NCI-H1417 treated with DMSO at 0.1 percent for 48 hours (cell line): ENCODE results near the gene KLHL13.
"Not testable (repeated sequence)": the region's sequence is repeated elsewhere in the genome, so short reads cannot be mapped to it uniquely, and the experiment has no call there.

ENCODE experiments used
- DNase-seq: peaks from one replicate; lab custom pipeline; 2025; lab: John Stamatoyannopoulos, UW

The KLHL13 gene, protein sequence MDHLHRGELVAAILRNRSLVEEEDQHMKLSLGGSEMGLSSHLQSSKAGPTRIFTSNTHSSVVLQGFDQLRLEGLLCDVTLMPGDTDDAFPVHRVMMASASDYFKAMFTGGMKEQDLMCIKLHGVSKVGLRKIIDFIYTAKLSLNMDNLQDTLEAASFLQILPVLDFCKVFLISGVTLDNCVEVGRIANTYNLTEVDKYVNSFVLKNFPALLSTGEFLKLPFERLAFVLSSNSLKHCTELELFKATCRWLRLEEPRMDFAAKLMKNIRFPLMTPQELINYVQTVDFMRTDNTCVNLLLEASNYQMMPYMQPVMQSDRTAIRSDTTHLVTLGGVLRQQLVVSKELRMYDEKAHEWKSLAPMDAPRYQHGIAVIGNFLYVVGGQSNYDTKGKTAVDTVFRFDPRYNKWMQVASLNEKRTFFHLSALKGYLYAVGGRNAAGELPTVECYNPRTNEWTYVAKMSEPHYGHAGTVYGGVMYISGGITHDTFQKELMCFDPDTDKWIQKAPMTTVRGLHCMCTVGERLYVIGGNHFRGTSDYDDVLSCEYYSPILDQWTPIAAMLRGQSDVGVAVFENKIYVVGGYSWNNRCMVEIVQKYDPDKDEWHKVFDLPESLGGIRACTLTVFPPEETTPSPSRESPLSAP

DNA sequence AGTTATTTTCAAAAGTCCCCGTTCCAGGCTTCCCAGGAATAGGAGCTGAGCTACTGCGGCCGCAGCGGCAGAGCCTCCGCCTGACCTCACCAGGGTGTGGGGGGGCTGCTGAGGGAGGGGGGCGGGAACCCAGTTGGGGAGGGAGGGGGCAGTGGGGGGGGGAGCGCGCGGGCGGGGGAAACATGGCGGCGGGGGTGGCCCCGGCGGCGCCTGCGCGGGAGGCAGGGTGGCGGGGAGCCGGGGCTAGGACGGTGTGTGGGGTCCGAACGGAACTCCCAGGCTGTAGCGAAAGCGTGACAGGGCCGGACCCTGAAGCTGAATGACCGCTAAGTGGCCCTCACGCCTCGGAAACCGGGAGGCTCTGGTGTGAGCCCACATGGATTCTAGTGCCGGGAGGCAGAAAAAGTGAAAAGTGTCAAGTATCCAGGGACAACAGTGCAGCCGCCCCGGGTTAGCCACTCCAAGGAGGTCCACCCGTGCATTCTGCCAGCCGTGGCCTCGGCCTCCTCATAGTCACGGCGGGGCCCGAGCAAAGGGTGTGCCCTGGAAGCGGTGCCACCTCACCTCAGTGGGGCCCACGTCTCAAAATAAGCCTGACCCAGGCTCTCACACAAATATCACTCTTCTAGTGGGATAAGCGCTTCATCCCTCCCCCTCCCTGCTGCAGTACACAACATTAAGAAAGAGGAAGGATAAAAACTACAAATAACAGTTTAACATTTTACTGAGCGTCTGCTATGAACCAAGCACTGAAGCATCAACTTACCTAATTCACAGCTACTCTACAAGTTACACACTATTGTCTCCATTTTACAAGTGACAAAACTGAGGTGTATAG is at the start of gene KLHL13:
Gene KLHL13, minus strand, starts transcription at position 98 of the 838 bp plus-strand sequence. CDS start 88,337 bp downstream, outside the sequence.
- no peak for DNase-seq

DNA sequence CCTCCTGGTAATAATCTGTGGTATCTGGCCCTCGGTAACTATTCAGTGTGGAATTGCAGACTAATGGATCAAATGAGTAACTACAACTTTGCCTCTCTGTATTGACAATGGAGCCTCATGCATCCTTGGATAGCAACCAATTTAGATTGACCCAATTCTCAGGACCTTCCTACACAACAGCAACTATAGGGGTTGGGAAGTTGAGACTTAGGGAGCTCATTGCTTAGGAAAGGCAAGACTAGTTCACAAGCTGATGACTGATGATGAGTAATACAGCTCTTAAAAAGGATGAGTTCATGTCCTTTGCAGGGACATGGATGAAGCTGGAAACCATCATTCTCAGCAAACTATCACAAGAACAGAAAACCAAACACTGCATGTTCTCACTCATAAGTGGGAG is 47.5 kb upstream of the KLHL13 start:
- no peak for DNase-seq

DNA sequence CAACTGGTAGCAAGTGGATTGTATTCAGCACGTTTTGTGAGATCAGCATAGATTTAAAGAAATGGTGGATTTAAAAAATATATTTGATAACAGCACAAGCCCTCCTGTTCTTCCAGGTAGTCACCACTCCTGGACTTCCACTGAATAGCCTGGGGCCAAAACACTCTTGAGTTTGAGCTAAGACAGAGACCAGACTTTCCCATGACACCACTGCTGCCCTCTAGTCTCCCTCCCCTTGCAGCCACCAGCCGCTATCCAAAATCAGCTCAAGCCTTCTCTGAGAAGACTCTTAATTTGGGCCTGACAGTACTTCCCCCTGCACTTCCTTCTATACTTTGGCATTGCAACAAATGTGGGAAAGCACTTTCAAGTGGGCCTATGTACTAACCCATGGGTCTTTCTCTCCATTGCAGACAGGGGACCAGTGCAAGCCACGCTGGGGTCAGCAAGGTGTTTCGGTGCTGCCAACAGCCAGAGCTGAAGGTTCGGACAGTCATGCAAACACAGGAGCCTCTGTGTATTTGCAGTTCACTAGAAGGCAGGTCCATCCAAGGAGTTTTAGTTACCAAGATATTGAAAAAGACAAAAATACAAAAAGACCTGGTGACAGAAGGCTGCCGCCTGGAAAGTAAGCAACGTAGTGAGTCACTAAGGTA is 40.5 kb upstream of the KLHL13 start:
- no peak for DNase-seq

DNA sequence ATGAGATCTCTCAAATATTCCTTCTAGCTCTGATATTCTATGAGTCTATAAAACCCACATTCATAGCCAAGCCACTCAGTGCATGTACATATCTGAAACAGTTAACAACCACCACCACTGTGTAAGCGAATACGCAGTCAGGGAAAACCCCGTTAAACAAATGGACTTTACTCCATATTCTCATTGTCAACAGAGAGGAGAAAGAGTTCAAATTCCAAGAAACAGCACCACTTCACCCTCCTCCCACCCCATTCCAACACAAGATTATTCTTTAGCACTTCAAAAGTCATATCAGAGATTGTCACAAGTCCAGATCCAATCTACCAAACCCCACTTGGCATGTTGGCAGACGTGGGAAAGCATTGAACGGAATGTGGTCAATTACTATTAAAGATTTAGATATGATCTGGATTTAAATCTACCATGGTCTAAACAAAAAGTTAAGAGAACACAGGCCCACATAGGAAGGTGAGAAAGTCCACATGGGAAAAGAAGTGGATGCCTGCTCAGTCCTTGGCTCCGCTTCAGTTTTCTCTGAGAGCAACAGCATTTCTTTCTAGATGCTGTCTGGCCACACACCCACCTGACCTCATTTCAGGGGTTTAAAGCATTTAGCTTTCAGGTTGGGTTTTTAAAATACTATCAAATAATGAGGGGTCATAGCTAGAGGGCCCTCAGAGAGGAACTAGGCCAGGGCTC is 39.8 kb upstream of the KLHL13 start:
- DNase-seq, result no peak

DNA sequence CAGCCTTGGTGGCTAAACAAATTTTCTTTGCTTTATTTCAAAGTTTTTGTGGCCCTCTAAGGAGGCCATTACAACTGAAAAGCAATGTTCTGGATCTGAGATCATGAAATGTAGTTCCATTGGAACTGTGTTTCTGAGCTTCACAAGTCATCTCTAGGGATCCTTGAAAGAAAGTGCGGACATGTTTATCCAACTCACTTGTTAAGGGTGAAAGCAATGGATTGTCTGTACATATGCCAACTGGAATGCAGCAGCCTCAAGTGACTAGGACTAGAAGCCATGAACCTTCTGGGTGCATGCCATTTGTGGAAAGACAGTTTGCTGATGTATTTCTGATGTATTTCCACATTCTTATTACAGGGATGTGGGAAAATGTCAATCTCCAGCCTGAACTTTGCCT is 36.7 kb upstream of the KLHL13 start:
- no peak for DNase-seq

DNA sequence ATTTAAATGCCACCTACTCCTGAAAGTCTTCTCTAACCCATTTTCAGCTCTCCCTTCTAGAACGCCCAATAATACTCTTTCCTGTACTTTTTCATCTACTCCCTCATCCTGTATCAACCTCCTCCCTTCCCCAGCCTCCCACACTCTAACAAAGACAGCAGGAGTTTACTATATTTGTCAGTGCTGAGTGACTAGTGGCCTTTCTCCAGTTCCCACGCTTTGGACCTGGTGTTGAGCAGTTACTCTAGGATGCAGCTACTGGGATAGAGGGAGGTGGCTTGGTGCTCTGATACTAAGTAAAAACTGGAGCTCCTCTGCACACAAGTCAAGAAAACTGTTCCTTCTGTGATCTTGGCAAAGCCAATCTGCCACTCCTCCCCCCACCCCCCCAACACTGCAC is 36.1 kb upstream of the KLHL13 start:
- no peak for DNase-seq

DNA sequence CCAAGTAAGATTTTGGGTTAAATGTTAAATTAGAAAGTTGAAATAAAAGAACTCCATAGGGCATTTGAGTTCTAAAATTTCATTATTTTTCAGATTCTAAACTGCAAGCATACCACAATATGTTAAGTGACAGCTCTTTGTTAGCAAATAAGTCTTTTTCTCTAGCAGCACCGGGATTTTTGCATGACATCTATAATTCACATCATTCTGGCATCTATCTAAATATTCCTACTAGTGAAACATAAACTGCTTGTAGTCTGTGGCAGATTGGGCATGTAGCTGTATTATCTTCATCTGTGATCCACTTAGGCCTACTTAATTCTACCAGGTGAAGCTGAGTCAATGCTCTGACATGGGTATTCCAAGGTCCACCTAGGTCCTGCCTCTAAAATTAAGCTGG is 32.1 kb upstream of the KLHL13 start:
- DNase-seq, result no peak

DNA sequence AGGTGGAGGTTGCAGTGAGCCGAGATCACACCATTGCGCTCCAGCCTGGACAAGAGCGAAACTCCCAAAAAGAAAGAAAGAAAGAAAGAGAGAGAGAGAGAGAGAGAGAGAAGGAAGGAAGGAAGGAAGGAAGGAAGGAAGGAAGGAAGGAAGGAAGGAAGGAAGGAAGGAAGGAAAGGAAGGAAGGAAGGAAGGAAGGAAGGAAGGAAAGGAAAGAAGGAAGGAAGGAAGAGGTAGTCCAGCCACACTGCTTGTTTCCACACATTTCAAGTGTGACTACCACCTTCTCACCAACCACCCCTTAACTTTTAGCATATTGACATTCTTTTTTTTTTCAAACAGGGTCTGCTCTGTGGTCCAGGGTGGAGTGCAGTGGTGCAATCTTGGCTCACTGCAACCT is 31.2 kb upstream of the KLHL13 start:
- DNase-seq, result not testable (repeated sequence)

DNA sequence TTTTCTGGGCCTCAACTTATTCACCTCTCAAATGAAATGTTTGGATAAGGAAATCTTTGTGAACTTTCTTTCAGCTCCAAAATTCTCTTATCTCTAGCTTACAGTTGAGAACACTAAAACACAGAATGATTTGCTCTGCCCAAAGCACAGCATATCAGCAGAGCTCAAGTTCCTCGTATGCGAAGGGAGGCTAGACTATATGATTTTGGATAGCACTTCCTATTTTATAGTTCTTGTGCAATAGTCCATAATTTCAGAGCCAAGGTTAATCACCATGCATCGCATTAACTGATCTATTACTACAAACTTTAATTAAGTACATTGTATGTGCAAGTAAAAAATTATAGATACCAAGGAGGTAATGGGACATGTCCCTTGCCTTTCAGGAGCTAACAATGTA is 27.0 kb upstream of the KLHL13 start:
- DNase-seq, result no peak

DNA sequence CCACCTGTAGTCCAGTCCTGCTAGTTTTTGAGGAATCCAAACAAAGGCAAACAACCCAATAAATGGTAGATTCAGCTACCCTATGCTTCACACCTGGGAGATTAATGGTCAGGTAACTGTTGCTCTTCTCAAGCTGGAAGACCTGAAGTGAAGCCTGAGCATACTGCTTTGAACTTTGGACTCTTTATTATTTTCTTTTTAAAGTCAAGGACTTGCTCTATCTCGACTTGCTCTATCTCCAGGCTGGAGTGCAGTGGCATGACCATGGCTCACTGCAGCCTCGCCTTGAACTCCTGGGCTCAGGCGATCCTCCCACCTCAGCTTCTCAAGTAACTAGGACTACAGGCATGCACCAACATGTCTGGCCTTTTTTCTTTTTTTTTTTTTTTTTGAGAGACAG is 14.7 kb upstream of the KLHL13 start:
- DNase-seq, result no peak

DNA sequence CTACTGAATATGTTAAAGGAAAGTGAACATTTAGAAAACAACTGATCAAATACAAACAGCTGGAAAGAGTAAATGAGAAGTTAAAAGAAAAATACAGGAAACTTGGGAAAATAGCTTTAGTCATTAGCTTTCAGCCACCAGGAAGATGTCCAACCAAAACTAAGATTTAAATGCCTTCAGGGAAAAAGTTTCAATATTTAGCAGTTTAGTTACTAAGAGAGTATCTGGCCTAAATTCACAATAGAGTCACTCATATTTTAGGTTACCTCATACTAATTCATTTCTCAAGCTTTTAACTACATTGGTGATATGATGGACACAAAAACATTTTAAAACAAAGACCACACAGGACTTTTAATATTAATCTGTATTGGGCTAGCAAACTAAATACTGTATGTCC is 13.1 kb upstream of the KLHL13 start:
- DNase-seq, result no peak

DNA sequence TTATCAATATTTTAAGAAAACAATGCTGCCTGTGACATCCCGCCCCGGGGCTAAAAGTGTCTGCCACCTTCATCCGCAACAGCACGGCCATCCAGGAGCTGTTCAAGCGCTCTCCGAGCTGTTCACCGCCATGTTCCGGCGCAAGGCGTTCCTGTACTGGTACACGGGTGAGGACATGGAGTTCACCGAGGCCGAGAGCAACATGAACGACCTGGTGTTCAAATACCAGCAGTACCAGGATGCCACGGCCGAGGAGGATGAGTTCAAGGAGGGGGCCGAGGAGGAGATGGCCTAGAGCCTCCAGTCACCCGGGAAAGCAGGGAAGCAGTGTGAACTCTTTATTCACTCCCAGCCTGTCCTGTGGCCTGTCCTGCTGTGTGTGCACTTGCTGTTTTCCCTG is 12.1 kb upstream of the KLHL13 start:
- DNase-seq, result no peak

DNA sequence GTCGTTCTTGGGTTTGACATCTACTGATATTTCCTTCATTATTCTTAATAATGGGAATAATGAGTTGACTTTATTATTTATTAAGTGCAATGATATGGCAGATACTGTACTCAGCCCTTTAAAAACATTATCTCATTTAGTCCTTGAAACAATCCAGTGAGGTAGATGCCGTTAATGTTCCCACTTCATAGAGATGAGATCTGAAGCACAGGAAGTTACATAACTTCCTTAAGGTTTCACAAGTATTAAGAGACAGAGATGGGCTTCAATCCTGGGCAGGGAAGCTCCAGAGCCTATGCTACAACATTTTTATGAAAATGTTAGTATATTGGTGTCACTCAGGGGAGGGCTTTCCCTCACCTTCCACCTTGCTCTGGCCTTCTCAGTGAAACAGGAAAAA is 9.7 kb upstream of the KLHL13 start:
- no peak for DNase-seq

DNA sequence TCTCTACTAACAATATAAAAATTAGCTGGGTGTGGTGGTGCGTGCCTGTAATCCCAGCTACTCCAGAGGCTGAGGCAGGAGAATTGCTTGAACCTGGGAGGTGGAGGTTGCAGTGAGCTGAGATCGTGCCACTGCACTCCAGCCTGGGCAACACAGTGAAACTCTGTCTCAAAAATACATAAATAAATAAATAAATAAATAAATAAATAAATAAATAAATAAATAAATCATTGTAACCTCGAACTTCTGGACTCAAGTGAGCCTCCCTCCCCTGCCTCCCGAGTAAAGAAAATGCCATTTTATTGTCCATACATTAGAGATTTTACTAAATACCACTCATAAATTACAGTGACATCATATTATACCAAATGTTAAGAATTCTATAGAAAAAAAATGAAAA is 7.6 kb upstream of the KLHL13 start:
- DNase-seq, result not testable (repeated sequence)

DNA sequence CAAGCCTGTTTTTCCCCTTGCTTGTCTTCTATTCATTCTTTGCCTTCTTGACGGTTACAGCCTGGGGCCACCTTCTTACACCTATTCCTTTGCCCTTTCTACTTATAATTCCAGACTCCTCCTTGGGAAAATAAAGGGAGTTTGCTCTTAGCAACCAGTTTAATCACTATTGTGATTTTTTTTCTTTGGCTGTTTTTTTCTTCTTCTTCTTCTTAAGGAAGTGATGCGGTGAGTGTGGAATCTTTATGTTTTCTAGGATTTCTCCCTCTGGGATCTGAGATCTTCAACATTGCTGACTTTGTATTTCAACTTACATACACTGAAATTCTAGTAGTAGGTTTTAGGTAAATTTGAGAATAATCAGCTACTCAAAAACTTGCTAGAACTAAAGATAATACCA is 1.1 kb upstream of the KLHL13 start:
- DNase-seq, result no peak

DNA sequence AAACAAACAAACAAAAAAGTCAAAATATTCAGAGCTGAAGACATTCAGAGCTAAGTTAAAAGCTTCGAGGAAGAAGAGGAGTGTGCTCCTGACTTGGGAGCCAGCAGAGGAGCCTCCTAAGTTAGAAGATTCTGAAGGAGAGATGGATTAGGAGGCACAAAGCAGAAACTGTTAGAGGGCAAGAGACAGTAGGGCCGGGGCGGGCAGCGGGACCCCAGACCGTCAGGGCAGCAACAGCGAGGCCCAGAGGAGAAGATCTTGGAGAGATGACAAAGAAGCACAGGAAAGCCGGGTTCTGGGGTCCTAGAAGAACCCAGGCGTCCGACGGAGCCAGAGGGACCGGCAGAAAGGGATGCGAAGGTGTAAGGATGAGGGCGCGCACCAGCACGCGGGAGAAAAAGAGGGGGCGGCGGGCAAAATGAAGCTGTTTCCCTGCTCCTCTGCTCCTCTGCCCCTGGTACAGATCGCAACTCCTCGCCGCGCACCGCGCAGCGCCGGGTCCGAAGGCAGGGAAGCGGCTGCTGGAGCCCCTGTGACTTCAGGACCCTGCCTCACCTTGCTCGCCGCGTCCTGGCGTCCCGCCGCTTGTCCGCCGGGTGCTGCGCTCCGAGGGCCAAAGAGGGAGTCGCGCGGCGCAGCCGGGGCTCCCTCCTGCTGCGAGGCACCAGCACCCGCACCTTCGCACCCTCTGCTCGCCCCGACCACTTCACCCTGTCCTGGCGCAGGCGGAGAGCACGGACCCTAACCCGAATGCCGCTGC is 477 bp downstream of the KLHL13 start:
- no peak for DNase-seq

DNA sequence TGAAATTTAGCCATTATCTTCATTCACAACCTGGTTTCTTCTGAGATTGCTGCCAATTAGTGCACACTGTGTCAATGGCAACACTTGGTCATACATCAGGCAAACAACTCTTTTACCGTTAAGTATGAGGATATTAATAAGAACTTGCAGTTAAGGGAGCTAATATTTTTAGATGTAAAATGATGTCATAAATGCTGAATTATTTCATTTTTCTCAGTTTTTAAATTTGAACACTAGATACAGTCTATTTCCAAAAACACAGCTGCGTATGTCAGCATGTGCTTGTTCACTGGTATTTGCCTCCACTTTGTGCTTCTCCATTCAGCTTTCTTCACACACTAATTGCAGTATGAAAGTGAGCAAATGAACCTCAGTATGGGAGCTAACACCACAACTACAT is 1.6 kb downstream of the KLHL13 start:
- no peak for DNase-seq

DNA sequence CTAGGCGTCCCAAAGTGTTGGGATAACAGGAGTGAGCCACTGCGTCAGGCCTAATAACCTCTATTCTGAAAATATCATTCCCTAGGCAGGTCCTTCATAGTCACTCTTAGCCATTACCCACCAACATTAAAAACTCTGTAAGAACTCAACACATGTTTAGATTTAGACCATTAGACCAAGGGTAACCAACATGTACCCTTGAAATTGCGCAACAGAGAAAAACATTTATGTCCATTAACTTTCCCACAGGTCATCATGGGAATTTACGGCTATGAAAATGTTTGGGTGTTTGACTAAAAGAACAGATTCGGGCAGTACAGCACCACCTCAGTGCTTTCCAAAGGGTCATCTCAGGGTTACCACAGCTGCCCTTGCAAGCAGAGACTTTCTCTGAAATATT is 7.5 kb downstream of the KLHL13 start:
- DNase-seq, result no peak

DNA sequence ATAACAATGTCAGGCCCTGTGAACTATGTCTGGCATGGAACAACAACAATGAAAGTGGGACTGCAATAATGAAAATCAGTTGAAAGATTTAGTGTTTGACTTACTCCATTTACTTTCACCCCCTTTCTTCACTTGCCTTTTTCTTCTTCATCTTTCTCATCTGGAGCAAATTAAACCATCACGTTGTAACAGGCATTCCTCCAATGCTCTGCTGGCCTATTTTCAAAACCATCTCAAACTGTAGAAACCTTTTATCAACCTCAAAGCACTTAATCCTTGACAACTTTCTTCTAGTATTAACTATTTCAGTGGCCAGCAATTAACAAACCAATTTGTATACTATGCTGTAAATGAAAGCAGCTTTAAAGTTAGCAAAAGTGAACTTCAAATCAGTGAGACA is 8.3 kb downstream of the KLHL13 start:
- DNase-seq, result no peak

DNA sequence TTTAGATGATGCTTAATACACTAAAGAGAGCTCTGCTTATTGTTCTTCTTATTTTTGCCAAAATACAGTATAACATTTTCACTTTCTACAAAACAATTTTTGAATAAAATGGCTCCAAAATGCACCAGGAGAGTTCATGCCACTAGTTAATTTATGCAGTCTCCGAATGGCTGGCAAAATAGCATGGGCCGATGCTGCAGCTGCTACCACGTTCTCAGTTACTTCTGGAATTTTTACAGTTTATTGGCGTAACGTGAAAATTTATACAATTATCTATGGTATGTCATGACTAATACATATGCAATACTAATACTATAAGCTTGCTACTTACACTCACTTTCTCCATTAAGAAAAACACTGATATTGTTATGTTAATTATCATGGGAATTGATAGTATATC is 16.5 kb downstream of the KLHL13 start:
- DNase-seq, result no peak

DNA sequence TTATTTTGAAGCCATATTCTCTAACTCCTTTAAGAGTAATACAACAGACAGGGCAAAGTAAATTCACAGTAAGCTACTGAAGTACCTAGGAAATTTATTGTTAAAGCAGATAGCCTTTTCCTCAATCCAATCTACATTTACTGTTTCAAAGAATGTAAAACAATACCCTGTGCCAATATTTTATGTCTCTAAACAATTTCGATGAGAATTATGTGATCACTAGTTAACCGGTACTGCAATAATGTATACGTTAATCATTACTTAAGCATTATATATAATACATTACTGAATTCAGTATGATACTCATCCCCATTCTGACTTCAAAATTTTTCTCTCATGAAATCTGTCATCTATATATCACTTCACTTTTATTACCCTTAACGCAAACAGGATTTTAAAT is 28.5 kb downstream of the KLHL13 start:
- no peak for DNase-seq
